GM21528 (cell line): Measurements from ENCODE around the gene KMT2C.

ENCODE experiments used
- ATAC-seq: cut with Tn5 transposase; IDR thresholded peaks from one replicate; pipeline ENCODE4 v1.9.1; 2021; ENCODE audit warnings: mild to moderate bottlenecking, moderate library complexity; ENCODE audit not compliant: unreplicated experiment, low FRiP score

The KMT2C gene

DNA sequence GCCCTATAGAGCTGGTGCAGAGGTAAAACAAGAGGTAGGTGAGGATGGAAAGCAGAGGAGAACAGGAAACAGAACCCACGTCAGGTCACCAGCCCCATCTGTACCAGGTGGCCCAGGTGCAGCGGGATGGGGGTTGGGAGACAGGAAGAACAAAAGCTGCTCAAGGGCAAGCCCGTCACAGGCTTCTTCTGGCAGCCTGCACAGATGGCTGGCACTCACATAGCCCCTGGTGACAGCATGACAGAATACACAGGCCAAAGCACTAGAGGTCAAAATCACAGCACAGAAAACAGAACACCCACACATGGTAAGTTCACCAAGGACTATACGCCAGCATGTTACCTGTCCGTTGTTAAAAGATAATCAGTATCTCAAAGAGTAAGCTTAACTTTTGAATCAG is 283.5 kb downstream of the KMT2C start:
- no peak for ATAC-seq

DNA sequence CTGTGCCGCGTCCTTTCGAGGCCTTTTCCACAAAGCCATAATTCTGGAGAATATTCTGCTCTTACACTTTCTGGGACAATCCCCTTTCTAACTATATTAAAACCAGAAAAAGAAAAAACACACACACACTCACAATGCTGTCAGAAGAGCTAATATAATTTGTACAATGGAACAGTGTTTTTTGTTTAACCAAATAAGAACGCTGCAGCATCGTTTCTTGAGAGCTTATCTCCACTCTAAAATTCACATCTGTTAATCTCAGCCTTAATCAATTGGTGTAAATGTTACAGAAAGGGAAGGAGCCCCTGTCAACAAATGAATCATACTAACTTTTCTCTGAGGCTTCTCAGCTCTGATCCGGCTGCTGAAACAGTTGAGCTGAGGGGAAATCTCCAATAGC is 286.4 kb downstream of the KMT2C start:
- ATAC-seq: no peak

DNA sequence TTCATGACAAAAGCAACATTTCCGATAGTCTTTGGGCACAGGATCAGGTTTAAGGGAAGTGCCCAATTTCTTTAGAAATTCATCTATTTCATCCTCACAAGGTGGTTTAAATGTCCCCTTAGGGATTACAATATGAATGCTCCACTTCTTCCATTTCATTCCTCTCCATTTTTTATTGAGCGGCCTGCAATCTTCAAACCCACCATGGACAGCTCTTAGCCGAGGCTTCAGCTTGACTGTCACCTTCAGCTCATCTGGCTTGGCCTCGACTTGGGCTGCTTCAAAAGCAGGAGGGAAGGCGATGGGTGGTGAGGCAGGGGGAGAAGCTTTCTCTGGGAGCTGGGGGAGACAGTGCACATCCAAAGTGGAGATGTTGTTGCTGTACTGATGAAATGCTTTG is 287.1 kb downstream of the KMT2C start:
- no peak for ATAC-seq

DNA sequence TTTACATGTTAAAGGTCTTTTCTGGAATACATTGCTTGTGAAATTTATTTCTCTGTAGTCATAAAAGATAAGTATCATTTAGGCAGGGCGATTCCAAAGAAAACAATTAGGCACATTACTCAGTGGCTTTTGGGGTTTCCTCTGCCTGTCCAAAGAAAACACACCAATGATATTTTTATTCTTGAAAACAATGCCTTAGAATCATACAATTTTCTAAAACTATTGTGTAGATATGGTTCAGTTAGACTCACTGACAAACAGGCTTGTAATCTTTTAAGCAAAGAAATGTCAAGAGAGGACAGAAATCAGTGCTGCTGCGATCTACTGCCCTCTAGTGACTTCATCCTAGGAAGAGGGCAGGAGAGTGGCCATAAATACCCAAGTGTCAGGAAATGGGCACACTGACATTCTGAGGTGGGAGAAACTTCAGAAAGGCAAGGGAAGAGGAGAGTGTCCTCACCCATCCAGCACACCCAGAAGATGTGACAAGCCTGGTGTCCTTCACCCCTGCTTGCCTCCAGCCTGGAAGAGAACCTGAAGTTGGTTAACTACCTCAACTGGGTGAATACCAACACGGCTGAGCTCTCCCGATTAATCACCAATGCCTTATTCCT is 289.8 kb downstream of the KMT2C start:
- no peak for ATAC-seq

DNA sequence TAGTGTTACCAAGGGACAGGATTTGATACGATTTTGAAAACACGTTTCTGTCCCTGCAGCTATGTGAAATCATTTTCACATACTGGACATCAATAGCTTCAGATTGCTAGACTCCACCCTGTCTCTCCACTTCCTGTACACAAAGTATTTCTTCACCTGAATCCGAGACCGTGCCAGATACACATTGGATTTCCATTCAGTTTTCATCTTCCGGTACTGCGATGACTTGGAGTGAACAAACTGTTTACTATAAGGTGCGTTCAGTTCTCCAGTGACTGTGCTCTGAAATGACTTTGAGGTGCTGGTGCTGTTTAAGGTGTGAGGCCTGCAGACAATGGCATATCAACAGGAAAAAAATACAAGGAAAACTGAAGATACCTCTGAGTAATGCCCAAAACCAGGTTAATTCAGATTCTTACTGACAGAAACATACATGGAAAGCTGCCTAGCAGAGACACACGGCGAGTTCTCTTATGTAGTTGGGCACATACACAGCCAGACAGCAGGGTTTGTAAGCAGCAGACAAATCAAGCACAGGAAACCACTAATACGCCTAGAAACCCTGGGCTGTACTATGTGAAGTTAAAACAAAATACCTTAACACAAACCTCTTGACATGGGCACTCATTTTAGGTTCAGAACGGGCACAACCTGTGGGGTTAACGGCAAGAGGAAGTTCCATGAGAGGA is 291.1 kb downstream of the KMT2C start:
- no peak for ATAC-seq

DNA sequence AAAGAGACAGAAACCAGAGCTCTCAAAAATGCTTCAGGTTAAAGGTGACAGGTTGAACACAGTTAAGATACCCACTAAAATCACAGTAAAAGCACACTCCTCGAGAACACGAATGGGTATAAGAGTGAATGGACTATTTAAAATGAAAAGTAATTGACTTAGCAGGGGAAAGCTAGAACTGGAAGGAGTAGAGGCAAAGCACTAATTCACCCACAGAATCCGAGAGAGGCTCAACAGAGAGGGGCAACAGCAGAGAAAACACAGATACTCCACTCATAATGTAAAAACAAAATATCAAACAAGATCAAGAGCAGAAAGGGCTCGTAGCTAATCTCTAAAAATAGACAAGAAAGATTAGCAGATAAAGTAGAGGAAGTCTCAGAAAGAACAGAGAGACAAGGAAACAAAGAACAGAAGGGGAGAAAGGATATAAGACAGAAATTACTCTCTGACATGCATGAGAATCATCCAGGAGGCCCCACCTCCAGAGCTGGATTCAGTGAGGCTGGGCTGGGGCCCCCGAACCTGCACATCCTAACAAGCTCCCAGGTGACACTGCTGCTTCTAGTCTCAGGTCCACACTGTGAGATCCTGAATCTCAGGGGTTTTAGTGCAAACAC is 292.7 kb downstream of the KMT2C start:
- no peak for ATAC-seq

DNA sequence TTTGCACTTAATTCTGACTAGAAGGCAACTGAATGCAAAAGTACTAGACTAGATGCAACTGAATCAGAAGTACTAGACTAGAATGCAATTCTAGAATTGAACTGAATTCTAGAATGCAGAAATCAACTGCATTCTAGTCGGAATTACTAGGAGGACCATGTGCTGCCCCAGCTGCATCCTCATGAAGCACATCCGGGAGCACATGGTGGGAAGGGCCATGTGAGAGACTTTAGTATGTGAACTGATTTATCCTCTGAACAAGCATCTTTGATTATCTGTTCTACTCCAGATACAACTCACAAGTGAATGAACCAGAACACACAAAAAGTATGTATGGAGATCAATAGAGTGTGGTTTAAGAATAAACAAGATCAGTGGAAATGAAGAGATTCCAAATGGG is 295.2 kb downstream of the KMT2C start:
- ATAC-seq: no peak

DNA sequence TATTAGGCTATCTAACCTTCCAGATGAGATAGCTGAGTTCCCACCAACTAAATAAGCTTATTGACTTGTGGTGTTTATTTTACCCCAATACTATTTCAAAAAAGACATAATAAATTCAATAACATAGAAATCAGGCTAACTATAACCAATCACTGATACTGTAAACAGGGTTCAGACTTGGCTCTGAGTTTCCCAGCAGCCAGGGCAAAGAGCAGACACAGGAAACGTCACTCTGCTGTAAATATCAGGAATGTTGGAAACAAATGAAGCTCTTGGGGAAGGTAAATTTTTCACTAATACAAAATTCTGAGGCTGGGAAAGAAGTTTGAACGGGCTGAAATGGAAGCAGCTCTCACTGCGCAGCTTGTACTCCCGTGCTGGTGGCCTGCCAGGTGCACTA is 295.7 kb downstream of the KMT2C start:
- no peak for ATAC-seq

DNA sequence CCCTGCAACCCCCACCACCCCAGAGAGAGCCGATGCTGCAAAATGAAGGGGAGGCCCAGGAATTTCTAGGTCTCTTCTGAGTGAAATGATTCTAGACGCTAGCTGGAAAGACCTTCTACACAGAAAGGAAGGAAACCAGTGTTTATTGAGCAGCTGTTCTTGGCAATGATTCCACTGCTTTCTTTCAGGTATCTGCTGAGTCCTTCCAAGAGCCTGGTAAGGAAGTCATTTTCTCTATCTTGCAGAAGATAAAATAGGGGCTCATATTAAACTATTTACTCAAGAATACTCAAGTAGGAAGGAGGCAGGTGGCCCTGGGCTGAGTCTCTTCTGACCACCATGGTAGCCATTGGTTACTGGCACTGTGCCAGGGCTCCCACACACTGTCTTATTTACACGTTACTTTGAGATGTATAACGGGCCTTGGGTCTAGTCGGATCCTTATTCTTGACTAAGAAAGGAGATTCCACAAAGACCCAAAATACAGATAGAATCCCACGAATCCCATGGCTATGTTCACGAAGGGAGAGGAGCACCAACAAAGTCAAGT is 298.3 kb downstream of the KMT2C start:
- ATAC-seq: no peak

DNA sequence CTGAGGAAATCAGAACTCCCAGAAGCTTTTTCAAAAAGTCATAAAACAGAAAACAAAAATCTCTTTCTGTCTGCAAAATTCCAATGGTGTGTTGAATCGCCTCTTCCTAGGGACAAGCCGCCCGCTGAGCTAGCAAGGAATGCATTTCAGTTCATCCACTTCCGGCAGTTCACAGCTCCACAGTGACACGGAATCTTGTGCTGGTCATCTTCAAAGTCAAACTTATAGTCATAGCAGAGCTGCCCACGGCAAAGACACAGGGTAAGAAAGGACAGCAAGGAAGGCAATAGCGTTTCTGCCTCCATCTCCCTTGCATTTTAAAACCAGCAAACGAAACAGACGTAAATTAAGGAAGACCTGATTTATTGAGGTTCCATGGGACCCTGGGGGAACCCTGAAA is 299.1 kb downstream of the KMT2C start:
- ATAC-seq: no peak

DNA sequence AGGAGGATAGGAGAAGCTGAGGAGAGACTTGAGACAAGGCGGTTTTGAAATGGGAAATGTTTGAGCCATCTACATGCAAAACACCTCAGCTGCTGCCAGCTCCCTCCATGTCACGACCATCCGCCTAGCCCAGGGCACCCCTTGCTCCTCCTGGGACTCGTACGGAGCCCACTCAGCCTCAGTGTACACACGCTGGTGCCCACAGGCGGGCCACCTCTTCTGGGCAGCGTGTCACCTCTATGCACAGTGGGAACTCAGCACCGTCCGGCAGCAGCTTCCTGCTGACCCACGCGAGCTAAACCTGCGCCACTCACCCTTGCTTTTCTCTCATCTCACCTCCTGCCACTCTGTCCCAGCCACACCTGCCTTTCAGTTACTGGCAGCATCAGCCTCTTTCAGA is 302.0 kb downstream of the KMT2C start:
- no peak for ATAC-seq

DNA sequence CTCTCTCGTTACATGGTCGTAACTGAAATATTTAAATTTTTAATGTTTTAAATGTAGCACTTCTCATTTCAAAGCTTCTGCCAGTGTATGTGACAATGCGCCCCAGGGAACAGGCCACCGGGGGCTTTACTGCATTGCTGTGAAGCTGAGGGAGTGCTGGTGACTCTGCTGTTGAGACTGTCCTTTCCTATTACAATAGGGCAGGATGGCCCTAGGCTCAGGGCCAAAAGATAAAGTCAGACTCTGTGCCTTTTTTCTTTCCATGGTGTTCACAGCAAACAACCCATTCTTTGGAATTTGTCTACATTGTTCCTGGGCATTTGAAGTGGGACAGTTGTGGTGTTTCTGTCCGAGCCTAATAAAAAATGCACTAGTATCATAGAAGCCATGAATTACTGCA is 303.0 kb downstream of the KMT2C start:
- ATAC-seq: no peak

DNA sequence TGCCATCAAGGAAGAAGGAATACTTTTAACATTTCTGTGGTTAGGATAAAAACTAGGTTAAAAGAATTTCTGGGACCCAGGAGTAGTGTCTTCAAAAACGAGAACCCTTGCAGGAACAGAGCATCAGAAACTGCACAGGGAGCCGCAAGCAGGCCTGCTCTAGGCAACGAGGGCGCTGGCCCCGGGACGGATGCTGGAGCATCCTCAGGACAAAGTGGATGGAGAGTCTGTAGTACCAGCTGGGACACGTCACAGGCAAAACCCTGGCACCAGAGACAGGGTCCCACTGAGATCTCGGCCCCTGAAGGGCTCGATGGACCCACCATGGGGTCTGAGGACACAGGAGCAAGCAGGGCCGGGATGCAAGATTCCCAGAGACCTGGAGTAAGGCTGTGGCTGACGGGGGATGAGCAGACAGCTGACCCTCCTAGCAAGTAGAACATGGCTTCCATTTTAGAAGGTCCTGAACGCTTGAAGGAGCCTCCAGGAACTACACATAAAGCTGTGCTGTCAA is 303.8 kb downstream of the KMT2C start:
- no peak for ATAC-seq

DNA sequence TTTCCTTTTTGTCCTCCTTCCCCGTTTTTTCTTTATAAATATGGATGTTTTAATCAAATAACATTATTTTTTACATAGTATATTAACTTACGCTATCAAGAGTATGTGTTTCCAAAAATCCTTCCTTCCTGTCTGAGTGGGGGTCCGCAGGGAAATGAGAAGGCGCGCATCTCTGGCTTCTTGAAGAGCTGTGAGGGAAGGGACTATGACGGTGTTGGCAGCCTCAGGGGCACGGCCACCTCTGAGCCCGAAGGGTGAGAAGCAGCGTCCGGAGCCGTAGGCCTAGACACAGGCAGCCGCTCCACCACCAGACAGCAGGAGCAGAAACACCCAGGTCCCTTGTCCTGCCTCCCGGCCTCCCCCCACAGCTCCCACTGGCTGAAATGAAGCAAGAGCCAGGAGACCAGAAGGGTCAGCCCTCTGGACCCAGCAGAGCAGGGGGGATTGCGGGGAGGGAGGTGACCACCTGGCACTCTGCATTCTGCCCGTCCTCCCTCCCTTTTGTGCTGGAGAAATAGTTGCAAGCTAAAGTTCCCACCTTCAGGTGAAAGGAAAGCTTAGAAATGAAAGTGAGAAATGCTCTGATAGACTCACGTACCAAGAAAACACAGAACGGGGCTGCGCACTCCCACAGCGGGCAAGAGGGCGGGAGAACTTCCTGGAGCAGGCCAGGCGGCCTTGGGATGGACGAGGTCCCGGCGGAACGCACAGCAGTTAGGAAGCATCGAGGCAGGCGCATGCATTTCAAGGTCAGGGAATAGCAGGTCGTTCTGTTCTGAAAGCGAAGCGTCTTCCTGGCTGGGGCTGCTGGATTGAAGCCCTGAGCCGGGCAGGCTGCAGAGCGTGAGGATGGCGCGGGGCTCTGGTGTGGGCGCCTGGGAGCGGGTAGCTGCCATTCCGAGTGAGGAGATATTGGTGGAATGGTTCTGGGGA is 304.9 kb downstream of the KMT2C start:
- ATAC-seq: no peak

DNA sequence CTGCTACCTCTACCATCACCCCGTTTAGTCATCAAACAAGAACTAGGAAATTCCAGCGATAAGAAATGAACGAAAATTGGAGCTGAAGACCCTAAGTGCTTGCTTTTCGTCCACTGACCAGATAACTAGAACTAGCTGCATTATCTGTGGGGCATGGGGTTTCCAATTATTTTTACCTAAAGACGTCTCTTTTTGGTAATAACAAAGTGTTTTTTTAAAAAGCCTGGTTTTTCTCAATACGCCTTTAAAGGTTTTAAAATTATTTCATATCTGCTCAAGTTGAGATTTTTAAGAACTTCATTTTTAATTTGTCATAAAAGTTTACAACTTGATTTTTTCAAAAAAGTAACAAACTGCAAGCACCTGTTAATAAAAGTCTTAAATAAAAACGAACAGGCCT is 306.1 kb downstream of the KMT2C start:
- no peak for ATAC-seq

DNA sequence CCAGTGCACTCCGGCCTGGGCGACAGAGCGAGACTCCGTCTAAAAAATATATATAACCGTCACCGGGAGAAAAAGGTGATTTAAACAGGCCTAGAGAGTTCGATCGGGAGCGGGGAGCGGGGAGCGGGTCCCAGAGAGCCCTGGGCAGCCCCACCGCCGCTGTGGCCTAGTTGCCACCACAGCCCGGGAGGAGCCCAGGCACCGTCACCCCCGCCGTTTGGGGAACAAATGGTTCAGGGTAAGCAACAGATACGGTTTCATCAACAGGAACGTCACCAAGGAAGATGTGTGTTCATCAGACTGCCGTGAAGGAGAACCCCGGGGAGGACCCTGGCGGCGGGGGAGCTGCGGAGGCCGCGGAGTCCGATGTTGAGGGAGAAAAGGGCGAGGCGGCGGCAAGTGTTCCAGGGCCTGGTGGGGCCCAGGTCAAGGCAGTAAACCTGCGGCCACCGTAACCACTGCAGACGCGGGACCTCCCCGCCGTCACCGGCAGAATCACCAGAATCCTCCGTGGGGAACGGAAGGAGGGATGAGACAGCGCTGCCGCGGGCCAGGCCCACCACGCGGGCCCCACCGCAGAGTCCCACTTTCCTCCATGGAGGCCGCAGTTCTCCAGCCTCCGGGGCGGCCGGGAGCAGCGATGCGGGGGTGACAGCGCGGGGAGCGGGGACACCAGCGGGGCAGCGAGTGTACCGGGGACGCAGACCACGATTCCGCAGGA is 306.9 kb downstream of the KMT2C start:
- no peak for ATAC-seq

DNA sequence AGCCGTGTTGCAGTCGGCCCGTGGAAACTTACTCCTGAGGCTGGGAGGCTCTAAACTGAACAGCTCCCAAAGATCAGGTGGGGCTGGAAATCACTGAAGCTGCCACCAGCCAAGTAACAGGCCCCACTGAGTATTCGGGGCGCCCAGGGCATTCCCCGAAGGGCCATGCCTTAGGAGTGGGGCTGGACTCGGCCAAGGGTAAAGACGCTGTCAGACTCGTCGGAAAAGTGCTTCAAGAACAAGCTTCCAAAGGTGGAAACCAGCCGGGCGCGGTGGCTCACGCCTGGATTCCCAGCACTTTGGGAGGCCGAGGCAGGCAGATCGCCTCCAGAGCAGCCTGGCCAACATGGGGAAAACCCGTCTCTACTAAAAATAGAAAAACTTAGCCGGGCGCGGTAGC is 307.6 kb downstream of the KMT2C start:
- ATAC-seq: no peak

DNA sequence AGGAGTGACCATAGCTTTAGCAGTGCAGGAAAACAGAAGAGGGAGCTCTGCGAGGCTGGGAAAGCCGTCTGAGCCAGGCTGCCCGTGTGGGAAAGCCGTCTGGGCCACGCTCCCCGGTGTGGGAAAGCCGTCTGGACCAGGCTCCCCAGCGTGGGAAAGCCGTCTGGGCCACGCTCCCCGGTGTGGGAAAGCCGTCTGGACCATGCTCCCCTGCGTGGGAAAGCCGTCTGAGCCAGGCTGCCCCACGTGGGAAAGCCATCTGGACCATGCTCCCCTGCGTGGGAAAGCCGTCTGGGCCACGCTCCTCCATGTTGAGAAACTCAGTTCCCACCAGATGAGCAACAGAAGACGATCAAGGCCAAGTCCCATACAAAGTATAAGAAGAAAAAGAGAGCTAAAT is 308.6 kb downstream of the KMT2C start:
- no peak for ATAC-seq

DNA sequence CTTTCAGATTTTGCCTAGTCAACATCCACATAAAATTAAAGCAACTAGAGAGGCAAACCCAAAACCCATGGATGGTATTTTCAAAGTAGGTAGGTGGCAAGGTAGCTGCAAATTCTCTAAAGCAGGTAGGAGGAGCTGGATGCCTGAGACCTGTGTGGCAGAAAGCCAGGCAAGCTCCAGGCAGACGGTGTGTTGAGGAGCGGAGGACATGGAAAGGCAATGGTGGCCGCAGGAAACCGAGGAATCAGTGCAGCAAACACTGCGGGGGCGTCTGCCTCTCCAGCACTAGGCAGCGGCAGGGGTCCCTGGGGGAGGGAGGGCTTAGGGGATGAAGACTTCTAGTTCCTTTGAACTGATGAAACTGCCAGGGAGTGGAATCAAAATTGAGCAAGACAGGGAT is 309.1 kb downstream of the KMT2C start:
- ATAC-seq: no peak

DNA sequence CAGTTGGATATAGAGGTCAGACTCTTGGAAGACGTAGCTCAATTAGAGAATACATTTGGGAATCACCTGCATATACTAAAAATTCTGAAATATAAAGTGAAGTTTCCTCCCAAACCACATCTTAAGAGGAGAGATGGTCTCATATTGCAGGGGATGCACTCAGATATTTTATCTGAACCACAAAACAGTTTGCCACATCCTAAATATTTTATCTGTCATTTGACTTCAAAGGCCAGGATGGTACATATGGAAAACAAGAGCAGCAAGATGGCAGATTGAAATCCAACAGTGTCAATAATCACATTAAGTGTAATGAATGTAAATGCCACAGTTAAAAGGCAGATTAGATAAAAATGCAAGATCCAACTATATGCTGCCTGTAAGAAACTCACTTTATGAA is 313.3 kb downstream of the KMT2C start:
- no peak for ATAC-seq
